Large intestine (tissue), 3 donors: ENCODE measurements around the gene NCKAP5. TPM values are rescaled to one million over a fixed set of nuclear protein-coding genes. Genes with fewer than 3 reads are reported as not detected.

Source experiments
- DNase-seq, 2 donors: peaks; one replicate each; pipeline versions ENCODE4 v3.0.0 to v3.0.0-alpha.2; 2013
- H3K27ac ChIP-seq: one replicate; pipeline ENCODE4 v1.5.1; 2013; ENCODE audit warnings: low read length
- H3K27me3 ChIP-seq: 2 replicates; pipeline ENCODE4 v1.6.1; 2013; ENCODE audit warnings: low read length; ENCODE audit not compliant: control insufficient read depth, insufficient read depth
- H3K36me3 ChIP-seq: 2 replicates; pipeline ENCODE4 v1.6.1; 2013; ENCODE audit warnings: low read length; ENCODE audit not compliant: control insufficient read depth, insufficient read depth
- H3K4me1 ChIP-seq: one replicate; pipeline ENCODE4 v1.6.1; 2013; ENCODE audit warnings: low read length; ENCODE audit not compliant: control insufficient read depth, insufficient read depth
- H3K4me3 ChIP-seq: one replicate; pipeline ENCODE4 v1.5.1; 2013; ENCODE audit warnings: low read length
- H3K9me3 ChIP-seq: one replicate; pipeline ENCODE4 v1.6.1; 2013; ENCODE audit warnings: mild to moderate bottlenecking, low read depth, low read length, moderate library complexity; ENCODE audit not compliant: control insufficient read depth
- WGBS: methylation state at CpG from one replicate; pipeline ENCODE4 v1.1.5; 2013; ENCODE audit warnings: low lambda C conversion rate; ENCODE audit not compliant: insufficient coverage; 5-methylcytosine and 5-hydroxymethylcytosine counted together
- polyA plus RNA-seq: library from polyadenylated mRNA; unstranded; fragments of 120-200 nt; gene quantifications from one replicate; pipeline ENCODE4 v1.2.1, GENCODE V29; 2013

The NCKAP5 gene
- polyA plus RNA-seq, 1 donor = 4.3 TPM

GRCh38 chr2:132760971-132761370 lies 807.3 kb downstream of the NCKAP5 start:
- Histone ChIP-seq H3K9me3 (no peaks in the 10 kb centered on the region), H3K27me3 (no peaks in the 10 kb centered on the region), H3K36me3 (no peaks in the 10 kb centered on the region), H3K4me3 (no peak overlapping the region), H3K4me1 (no peaks in the 10 kb centered on the region), H3K27ac (no peak overlapping the region)
- DNase-seq = no peak
- no CpG with 5 or more reads among the region's 4 CpGs for WGBS

- H3K4me1 ChIP-seq = no peaks in the 10 kb centered on the region
- H3K27me3 ChIP-seq = no peaks in the 10 kb centered on the region
- no peak for DNase-seq
- H3K27ac ChIP-seq = no peak overlapping the region
- H3K4me3 ChIP-seq = no peak overlapping the region
- H3K36me3 ChIP-seq = no peaks in the 10 kb centered on the region
- H3K9me3 ChIP-seq = no peaks in the 10 kb centered on the region
Observed at GRCh38 chr2:132760405-132760804, 807.9 kb downstream of the NCKAP5 start.

GRCh38 chr2:132758995-132759394 lies 809.3 kb downstream of the NCKAP5 start:
- Histone ChIP-seq H3K4me1 (no peaks in the 10 kb centered on the region), H3K4me3 (no peak overlapping the region), H3K27me3 (no peaks in the 10 kb centered on the region), H3K9me3 (no peaks in the 10 kb centered on the region), H3K27ac (no peak overlapping the region), H3K36me3 (no peaks in the 10 kb centered on the region)
- no peak for DNase-seq

- WGBS = no CpG with 5 or more reads among the region's 3 CpGs
- no peak overlapping the region for H3K27ac ChIP-seq
Observed at GRCh38 chr2:132757676-132758075, 810.6 kb downstream of the NCKAP5 start.

GRCh38 chr2:132757002-132757589 lies 811.2 kb downstream of the NCKAP5 start:
- no peaks in the 10 kb centered on the region for H3K36me3 ChIP-seq
- WGBS = 55% methylated on average over 2 of the region's 3 CpGs
- H3K4me3 ChIP-seq = no peak overlapping the region
- H3K27ac ChIP-seq = no peak overlapping the region
- H3K4me1 ChIP-seq = no peaks in the 10 kb centered on the region
- no peaks in the 10 kb centered on the region for H3K27me3 ChIP-seq
- no peak for DNase-seq
- H3K9me3 ChIP-seq = no peaks in the 10 kb centered on the region

More at GRCh38 chr2:132757676-132758075, 810.6 kb downstream of the NCKAP5 start:
- Histone ChIP-seq H3K9me3 (no peaks in the 10 kb centered on the region), H3K27me3 (no peaks in the 10 kb centered on the region), H3K36me3 (no peaks in the 10 kb centered on the region), H3K4me1 (no peaks in the 10 kb centered on the region), H3K4me3 (no peak overlapping the region)
- DNase-seq = no peak

GRCh38 chr2:132754867-132755472 lies 813.3 kb downstream of the NCKAP5 start:
- no peak overlapping the region for H3K4me3 ChIP-seq
- DNase-seq = no peak
- no peaks in the 10 kb centered on the region for H3K27me3 ChIP-seq
- no peaks in the 10 kb centered on the region for H3K4me1 ChIP-seq
- WGBS = no CpG with 5 or more reads among the region's 2 CpGs
- H3K36me3 ChIP-seq = no peaks in the 10 kb centered on the region
- H3K27ac ChIP-seq = no peak overlapping the region
- no peaks in the 10 kb centered on the region for H3K9me3 ChIP-seq

GRCh38 chr2:132754392-132754791 lies 813.9 kb downstream of the NCKAP5 start:
- Histone ChIP-seq H3K27ac (no peak overlapping the region), H3K27me3 (no peaks in the 10 kb centered on the region), H3K4me1 (no peaks in the 10 kb centered on the region), H3K36me3 (no peaks in the 10 kb centered on the region), H3K9me3 (no peaks in the 10 kb centered on the region), H3K4me3 (no peak overlapping the region)
- no peak for DNase-seq
- WGBS = no CpG with 5 or more reads among the region's 1 CpG

GRCh38 chr2:132752421-132753206 lies 815.6 kb downstream of the NCKAP5 start:
- WGBS = 100% methylated on average over 1 of the region's 5 CpGs
- no peak overlapping the region for H3K27ac ChIP-seq
- no peak overlapping the region for H3K4me3 ChIP-seq
- H3K36me3 ChIP-seq = no peaks in the 10 kb centered on the region
- H3K27me3 ChIP-seq = no peaks in the 10 kb centered on the region
- no peak for DNase-seq
- no peaks in the 10 kb centered on the region for H3K4me1 ChIP-seq
- H3K9me3 ChIP-seq = no peaks in the 10 kb centered on the region

GRCh38 chr2:132751836-132752235 lies 816.4 kb downstream of the NCKAP5 start:
- Histone ChIP-seq H3K9me3 (no peaks in the 10 kb centered on the region), H3K4me3 (no peak overlapping the region), H3K27me3 (no peaks in the 10 kb centered on the region), H3K4me1 (no peaks in the 10 kb centered on the region), H3K27ac (no peak overlapping the region), H3K36me3 (no peaks in the 10 kb centered on the region)
- no peak for DNase-seq

GRCh38 chr2:132750606-132751005 lies 817.7 kb downstream of the NCKAP5 start:
- no peaks in the 10 kb centered on the region for H3K9me3 ChIP-seq
- no peak overlapping the region for H3K27ac ChIP-seq
- no peaks in the 10 kb centered on the region for H3K36me3 ChIP-seq
- no peaks in the 10 kb centered on the region for H3K4me1 ChIP-seq
- DNase-seq = no peak
- no peaks in the 10 kb centered on the region for H3K27me3 ChIP-seq
- H3K4me3 ChIP-seq = no peak overlapping the region

GRCh38 chr2:132747046-132747445 lies 821.2 kb downstream of the NCKAP5 start:
- Histone ChIP-seq H3K4me1 (no peaks in the 10 kb centered on the region), H3K36me3 (no peaks in the 10 kb centered on the region), H3K27me3 (no peaks in the 10 kb centered on the region), H3K9me3 (no peaks in the 10 kb centered on the region), H3K27ac (no peak overlapping the region), H3K4me3 (no peak overlapping the region)
- no peak for DNase-seq
- WGBS = 83% methylated on average over 1 of the region's 2 CpGs
